Activated CD8-positive, alpha-beta memory T cell treated with anti-CD3 and anti-CD28 coated beads for 24 hours (primary cell): ENCODE measurements around the gene H1-8.
"Not testable (repeated sequence)": the region's sequence is repeated elsewhere in the genome, so short reads cannot be mapped to it uniquely, and the experiment has no call there.

Experiments used
- DNase-seq: peaks from one replicate; pipeline ENCODE4 v3.0.0-alpha.2; 2020

Gene H1-8

DNA sequence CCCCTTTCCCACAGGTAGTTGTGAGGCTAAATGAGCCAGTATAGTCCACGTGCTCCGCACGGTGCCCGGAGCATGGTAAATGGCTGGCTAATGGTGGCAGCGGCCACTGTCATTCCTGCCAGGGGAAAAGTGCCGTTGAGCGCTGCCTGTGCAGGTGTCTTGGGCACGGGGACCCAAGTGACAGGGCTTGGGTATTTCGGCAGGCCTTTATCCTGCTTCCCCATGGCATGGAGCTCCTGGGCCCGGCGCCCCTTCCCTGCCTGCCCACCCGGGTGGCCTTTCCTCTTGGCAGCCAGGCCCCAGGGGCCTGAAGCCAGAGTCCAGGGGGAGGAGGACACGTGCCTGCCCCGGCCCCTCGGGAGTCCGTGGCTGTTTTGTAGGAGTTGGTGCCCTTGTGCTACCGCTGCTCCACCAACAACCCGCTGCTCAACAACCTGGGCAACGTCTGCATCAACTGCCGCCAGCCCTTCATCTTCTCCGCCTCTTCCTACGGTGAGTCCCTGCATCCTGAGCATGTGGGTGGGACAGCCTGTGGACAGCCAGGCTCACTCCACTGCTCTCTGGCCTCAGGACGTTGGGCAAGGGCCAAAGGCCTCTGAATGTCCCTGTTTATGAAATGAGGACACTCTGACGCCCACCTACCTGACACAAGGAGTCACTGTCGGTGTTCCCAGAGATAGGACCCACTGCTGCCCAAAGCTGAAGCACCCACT, 27.7 kb upstream of the H1-8 start:
- not testable (repeated sequence) for DNase-seq

DNA sequence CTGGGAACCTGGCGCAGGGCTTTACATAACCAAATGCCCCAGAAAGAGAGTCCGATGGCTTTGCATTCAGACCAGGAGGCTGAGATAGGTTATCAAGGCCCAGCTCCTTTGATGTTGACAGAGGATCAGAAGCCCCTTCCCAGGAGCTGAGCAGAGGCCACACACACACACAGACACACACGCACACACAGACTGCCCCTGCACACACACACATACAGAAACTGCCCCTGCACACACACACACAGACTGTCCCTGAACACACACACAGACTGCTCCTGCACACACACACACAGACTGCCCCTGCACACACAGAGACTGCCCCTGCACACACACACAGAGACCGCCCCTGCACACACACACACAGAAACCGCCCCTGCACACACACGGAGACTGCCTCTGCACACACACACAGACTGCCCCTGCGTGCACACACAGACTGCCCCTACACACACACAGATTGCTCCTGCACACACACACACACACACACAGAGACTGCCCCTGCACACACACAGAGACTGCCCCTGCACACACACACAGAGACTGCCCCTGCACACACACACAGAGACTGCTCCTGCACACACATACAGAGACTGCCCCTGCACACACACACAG, 27.0 kb upstream of the H1-8 start:
- DNase-seq: not testable (repeated sequence)

DNA sequence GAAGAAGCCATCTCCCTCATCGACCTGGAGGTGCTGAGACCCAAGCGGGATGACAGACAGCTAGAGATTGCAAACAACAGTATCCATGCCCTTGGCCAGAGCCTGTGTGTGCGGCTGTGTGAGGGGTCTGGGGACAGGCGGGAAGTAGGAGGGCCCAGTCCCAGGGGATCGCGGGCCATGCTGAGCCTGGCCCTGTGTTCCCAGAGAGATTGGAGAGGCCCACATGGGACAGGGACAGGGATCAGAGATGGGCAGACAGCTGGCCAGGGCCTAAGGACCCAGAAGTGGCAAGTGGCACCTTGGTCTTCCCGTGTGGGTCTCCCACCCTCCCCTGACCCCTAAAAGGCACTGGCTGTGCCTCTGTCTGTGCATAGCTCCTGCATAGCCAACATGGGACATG, 25.5 kb upstream of the H1-8 start:
- DNase-seq: no peak

DNA sequence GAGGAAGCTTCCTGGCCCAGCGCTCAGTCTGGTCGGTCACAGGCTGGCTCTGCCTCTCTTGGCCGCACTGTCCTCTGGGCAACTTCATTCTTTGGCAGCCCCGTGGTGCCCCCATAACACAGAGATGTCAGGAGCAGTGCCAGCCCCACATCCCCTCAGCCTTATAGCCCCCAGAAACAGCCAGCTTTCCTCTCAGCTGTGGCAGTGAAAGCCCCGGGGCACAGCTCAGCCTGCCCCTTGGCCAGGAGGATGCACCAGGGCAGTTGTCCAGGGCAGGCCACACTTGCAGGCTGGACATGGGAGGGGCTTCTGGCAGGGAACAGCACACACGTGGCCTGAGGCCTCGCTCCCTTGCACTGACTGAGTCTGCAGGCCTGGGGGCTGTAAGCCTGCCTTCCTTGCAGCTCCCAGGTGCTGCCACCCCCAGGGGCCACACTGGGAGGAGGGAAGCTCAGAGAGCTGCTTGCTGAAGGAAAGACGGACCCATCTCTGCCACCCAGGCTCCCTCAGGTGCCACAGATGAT, 24.9 kb upstream of the H1-8 start:
- no peak for DNase-seq

DNA sequence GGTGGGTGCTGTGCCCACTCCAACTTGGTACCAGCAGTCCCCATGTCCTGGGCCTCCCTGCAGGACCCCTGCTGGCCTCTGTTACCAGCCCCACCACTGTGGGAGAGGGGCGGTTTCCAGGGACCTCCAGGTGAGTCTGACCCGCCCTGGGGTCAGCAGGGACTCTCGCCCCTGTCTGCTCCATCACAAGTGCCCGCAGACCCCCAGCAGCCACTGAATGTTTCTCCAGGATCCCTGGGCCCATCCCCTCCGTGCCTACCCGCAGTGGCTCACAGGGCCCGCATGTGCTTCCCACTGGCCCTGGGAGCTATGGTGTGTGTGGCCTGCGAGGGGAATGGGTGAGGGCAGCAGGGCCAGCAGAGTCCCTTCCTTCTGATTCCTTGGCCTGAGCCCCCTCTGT, 24.4 kb upstream of the H1-8 start:
- DNase-seq: no peak

- DNase-seq: no peak
These were observed 23.5 kb upstream of the H1-8 start for GRCh38 chr3:129519449-129519848.

GRCh38 chr3:129519896-129520715, 22.9 kb upstream of the H1-8 start:
- no peak for DNase-seq

GRCh38 chr3:129520960-129521359, 22.0 kb upstream of the H1-8 start:
- DNase-seq: no peak

DNA sequence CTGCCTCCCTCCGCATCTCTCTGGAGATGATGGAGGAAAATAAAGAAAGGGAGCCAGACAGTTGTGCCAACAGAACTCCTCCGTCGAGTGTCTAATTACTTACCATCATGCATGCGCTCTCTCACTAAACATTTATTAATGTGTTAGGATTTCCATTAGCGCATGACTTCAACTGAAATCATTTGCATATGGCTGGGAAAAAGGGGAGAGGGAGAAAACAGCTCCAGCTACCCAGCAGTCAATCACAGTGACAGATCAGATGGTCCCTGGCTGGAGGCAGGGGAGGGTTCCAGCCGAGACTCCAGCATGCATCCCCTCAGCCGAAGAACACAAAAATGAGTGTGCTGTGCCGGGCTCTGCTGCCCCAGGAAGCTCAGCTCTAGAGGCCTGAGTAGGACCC, 21.4 kb upstream of the H1-8 start:
- DNase-seq: no peak

DNA sequence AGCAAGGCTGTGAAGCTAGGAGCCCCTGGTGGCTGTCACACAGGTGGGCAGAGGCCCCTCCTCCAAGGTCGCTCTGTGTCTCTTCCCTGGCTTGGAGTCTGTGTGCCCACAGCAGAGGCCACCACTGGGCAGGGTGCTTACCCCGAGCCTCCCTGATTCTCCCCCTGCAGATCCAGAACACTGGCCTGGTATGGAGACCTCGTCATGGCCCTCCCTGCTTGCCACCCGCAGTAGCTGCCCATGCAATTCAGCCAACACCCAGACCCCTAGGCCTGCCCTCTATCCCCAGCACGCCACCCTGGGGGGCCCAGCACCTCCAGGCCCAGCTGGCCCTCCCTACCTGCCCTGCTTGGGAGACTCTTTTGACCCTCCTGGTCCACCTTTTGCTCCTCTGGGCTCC, 20.0 kb upstream of the H1-8 start:
- DNase-seq: no peak

- DNase-seq: no peak
These were observed 18.9 kb upstream of the H1-8 start for GRCh38 chr3:129524081-129524480.

- DNase-seq: no peak
These were observed 17.5 kb upstream of the H1-8 start for GRCh38 chr3:129525341-129525968.

GRCh38 chr3:129526121-129526900, 16.7 kb upstream of the H1-8 start:
- no peak for DNase-seq

- no peak for DNase-seq
These were observed 15.7 kb upstream of the H1-8 start for GRCh38 chr3:129527262-129527661.

DNA sequence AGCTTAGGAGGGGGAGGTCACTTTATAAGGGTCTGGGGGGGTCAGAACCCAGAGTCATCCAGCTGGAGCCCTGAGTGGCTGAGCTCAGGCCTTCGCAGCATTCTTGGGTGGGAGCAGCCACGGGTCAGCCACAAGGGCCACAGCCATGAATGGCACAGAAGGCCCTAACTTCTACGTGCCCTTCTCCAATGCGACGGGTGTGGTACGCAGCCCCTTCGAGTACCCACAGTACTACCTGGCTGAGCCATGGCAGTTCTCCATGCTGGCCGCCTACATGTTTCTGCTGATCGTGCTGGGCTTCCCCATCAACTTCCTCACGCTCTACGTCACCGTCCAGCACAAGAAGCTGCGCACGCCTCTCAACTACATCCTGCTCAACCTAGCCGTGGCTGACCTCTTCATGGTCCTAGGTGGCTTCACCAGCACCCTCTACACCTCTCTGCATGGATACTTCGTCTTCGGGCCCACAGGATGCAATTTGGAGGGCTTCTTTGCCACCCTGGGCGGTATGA, 14.3 kb upstream of the H1-8 start, which contains the start of gene RHO:
Gene RHO (plus strand): TSS at position 51 of the 512 bp plus-strand sequence. CDS start 95 bp downstream, at position 146.
- DNase-seq: no peak

DNA sequence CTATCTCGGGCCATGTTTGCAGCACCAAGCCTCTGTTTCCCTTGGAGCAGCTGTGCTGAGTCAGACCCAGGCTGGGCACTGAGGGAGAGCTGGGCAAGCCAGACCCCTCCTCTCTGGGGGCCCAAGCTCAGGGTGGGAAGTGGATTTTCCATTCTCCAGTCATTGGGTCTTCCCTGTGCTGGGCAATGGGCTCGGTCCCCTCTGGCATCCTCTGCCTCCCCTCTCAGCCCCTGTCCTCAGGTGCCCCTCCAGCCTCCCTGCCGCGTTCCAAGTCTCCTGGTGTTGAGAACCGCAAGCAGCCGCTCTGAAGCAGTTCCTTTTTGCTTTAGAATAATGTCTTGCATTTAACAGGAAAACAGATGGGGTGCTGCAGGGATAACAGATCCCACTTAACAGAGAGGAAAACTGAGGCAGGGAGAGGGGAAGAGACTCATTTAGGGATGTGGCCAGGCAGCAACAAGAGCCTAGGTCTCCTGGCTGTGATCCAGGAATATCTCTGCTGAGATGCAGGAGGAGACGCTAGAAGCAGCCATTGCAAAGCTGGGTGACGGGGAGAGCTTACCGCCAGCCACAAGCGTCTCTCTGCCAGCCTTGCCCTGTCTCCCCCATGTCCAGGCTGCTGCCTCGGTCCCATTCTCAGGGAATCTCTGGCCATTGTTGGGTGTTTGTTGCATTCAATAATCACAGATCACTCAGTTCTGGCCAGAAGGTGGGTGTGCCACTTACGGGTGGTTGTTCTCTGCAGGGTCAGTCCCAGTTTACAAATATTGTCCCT, 13.4 kb upstream of the H1-8 start:
- no peak for DNase-seq

- DNase-seq: no peak
These were observed 12.7 kb upstream of the H1-8 start for GRCh38 chr3:129530251-129530791.

- DNase-seq: no peak
These were observed 12.2 kb upstream of the H1-8 start for GRCh38 chr3:129530821-129531220.

GRCh38 chr3:129531699-129532098, 11.3 kb upstream of the H1-8 start:
- DNase-seq: no peak

GRCh38 chr3:129532261-129532660, 10.7 kb upstream of the H1-8 start:
- DNase-seq: no peak

- no peak for DNase-seq
These were observed 9.6 kb upstream of the H1-8 start for GRCh38 chr3:129533406-129533805.
